Activated naive CD4-positive, alpha-beta T cell treated with anti-CD3 and anti-CD28 coated beads, Interleukin-2, amount 50 U/mL, for 72 hours (primary cell): ENCODE results near the gene NDC80. TPM values are rescaled to one million over a fixed set of nuclear protein-coding genes. Genes with fewer than 3 reads are reported as not detected.

Source experiments
- total RNA-seq, 2 donors: library from RNA; stranded (reverse); gene quantifications; one replicate each; pipeline ENCODE4 v1.2.3, GENCODE V29; 2022

The NDC80 gene
- total RNA-seq, 2 donors from 2014 or later = 66.8 to 117 TPM

Other genes starting within 250 kb of the NDC80 start
- gene METTL4, start 52 bp upstream of the NDC80 start, total RNA-seq = 10 to 100 TPM; 20.3 to 57.4 TPM
- gene SMCHD1, start 84.2 kb downstream of the NDC80 start, total RNA-seq = 100 to 1,000 TPM; 112 to 136 TPM